Esophagus mucosa (tissue), 1 donor: ENCODE results near the gene PCID2. TPM values are rescaled to one million over a fixed set of nuclear protein-coding genes. Genes with fewer than 3 reads are reported as not detected.

Experiments
- ATAC-seq: fragments of 200-7000 bp; cut with Tn5 transposase; one replicate; pipeline ENCODE4 v1.9.1; 2020
- total RNA-seq: library from RNA; stranded (reverse); gene quantifications from one replicate; pipeline ENCODE4 v1.2.4, GENCODE V29; 2023
- donor health status: DM: yes; HTN: yes; CAD: no.

Gene PCID2
- total RNA-seq, 1 donor from 2014 or later = 23.1 TPM

DNA sequence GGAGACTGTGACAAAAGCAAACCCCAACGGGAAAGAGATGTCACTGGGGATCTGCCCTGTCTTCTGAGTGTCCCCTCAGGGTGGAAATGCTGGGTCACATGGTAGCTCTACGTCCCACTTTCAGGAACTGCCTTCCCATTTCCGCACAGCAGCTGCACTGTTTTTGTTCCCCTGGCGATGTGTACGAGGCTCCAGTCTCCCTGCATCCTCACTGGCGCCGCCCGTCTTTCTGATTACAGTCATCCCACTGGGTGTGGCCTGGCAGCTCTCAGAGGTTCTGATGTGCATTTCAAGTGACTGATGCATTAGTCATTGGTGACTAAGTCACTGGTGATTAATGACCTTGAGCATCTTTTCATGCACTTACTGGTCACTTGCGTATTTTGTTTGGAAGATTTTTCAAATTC, 21.2 kb downstream of the PCID2 start:
- peak; percentile 100 for ATAC-seq

DNA sequence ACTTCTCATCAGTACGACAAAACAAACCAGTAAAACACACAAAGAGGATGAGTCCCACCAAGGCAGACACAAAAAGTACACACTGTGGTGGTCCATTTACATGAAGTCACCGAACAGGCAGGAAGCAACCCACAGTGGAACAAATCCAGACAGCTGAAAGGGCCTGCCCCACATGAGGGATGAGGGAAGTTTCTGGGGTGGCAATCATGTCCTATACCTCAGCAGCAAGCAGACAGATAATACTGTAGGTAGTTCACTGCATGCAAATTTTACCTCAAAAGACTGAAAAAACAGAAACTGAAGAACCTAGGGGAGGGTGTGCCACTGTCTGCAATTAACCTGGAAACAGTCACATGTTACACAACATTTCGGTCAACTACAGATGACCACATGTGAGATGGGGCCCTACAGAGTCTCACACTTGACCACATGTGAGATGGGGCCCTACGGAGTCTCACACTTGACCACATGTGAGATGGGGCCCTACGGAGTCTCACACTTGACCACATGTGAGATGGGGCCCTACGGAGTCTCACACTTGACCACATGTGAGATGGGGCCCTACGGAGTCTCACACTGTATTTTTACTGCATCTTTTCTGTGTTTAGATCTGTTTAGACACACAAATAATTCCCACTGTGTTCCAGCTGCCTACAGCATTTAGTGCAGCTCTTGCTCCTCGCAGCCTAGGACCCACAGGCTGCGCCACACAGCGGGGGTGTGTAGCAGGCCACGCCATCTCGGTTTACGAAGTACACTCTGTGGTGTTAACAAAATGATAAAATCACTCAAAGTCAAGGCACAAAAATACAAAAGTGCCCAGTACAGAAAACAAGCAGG, 22.2 kb downstream of the PCID2 start:
- no peak for ATAC-seq

DNA sequence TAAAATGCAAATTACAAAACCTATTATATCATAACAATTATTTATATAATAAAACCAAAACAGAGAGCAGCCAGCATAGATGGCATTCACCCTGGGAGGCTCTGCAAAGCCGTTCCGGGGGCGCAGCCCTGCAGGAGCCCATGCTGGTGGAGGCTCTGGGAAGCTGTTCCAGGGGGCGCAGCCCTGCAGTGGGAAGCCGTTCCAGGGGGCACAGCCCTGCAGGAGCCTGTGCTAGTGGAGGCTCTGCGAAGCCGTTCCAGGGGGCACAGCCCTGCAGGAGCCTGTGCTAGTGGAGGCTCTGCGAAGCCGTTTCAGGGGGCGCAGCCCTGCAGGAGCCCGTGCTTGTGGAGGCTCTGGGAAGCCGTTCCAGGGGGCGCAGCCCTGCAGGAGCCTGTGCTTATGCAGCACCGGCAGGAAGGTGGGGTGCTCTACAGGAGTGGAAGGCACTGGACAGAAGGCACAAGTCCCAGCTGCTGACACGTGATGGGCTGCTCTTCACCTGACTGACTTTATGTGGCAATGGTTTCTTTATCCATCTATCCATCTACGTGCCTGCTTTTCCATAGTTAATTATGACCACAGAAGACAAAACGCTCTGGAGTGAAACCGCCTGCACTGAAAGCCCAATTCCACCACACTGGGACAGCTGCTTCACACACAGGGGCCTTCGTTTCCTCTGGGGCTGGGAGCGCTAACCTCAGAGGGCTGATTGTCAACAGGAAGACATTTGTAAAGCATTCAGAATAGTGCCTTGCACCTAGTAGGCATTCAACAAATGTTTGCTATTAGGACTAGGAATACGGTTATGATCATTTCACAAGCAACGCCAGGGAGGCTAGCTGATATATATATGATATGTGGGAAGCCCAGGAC, 23.7 kb downstream of the PCID2 start:
- no peak for ATAC-seq

- no peak for ATAC-seq
Observed at GRCh38 chr13:113183450-113184129, 24.9 kb downstream of the PCID2 start.

GRCh38 chr13:113182046-113182445, 26.4 kb downstream of the PCID2 start:
- no peak for ATAC-seq

GRCh38 chr13:113179374-113180230, 28.9 kb downstream of the PCID2 start:
- ATAC-seq = no peak

GRCh38 chr13:113178896-113179167, 29.6 kb downstream of the PCID2 start:
- ATAC-seq = no peak

DNA sequence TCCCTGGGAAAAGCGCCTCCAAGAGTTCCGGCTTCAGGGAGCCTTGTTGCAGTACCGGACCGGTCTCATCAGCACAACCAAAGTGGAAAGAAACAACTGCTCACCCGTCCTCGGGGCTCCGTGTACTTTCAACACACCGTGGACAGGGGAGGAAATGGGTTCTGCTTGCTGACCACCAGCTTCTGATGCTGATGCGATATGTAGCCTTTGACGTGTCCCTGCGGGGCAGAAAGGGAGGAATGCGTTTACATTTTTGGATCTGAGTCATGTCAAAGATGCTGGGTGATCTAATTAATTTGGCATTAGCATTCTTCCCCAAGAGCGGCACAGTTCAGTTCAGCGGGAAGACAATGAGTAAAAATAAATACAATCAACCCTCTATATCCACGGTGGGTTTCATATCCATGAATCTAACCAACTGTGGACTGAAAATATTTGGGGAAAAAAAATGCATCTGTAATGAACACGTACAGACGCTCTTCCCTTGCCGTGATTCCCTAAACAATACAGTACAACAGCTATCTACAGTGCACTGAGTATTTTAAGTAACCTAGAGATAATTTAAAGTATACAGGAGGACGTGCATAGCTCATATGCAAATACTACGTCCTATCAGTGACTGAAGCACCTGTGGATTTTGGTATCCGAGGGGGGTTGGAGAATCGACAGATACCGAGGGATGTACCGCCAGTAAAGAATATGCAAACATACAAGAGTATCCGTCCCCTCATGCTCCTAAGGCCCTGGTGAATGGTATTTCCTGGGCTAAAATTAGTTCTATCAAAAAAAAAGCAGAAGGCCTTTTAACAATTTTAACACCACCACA, 30.2 kb downstream of the PCID2 start:
- ATAC-seq = no peak

DNA sequence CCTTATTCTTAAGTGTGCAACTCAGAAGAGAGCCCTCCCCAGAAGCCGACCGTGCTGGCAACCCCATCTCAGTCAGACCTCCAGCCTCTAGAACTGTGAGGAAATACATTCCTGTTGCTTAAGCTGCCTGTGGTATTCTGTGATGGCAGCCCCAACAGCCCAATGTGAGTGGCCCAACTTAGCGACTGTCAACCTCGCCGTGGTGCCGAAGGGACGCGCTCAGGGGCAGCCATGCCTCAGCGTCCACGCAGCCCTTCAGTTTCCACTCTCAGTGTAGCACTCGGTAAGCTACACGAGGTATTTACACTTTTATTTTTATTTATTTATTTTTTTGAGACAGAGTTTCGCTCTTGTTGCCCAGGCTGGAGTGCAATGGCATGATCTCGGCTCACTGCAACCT, 31.6 kb downstream of the PCID2 start:
- ATAC-seq = no peak

DNA sequence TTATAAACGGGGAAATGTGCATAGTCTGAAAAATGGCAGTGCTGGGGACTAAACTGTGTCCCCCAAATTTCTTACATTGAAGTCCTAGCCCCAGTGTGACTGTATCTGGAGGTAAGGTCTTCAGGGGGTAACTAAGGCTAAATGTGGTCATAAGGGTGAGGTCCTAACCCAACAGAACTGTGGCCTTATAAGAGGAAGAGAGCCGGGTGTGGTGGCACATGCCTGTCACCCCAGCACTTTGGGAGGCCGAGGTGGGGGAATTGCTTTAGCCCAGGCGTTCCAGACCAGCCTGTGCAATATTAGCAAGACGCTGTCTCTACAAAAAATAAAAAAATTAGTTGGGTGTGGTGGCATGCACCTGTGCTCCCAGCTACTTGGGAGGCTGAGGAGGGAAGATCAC, 32.2 kb downstream of the PCID2 start:
- ATAC-seq = peak; percentile 79

GRCh38 chr13:113172419-113172926, 36.0 kb downstream of the PCID2 start:
- ATAC-seq = no peak

DNA sequence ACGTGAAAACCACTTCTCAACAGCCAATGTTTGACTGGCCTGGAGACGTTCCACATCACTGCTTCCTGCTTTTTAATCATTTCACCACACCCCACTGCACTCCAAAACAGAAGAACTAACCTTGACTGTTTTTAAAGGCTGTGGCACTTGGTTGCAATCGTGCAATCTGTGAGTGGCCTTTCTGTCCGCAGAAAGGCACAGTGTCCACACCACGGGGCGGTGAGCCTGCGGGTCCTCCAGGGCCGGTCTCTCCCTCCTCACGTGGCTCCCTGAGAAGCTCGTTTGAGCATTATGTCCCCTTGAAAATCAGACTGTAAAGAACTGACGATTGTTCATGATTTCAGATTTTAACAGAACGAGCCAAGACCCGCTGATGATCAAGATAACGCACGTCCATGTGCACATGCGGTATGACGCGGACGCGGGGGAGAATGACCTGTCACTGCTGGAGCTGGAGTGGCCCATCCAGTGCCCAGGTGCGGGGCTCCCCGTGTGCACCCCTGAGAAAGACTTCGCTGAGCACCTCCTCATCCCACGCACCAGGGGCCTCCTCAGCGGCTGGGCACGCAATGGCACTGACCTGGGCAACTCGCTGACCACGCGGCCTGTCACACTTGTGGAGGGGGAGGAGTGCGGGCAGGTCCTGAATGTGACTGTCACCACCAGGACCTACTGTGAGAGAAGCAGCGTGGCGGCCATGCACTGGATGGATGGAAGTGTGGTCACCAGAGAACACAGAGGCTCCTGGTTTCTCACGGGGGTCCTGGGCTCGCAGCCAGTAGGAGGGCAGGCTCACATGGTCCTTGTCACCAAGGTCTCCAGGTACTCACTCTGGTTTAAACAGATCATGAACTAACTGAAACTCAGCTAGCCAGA, 37.0 kb downstream of the PCID2 start:
- ATAC-seq = no peak

DNA sequence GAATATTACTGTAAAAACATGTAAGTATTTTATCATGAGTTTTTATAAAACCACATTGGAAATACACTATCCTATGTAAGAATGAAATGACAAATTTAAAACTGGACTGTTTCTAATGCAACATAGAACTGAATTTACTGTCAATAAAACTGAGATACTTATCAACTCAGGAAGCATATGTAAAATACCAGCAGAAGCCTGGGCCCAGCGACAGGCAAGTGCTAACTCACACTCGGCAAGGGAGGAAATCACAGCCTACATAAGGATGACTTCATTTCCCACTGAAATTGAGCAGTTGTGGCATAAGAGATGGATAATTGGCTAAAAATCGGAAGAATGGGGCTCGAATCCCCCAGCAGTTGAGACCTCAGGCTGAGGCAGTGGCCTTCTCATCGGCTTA, 38.0 kb downstream of the PCID2 start:
- no peak for ATAC-seq

- ATAC-seq = no peak
Observed at GRCh38 chr13:113169277-113170272, 38.9 kb downstream of the PCID2 start.

GRCh38 chr13:113168211-113168610, 40.3 kb downstream of the PCID2 start:
- ATAC-seq = no peak

DNA sequence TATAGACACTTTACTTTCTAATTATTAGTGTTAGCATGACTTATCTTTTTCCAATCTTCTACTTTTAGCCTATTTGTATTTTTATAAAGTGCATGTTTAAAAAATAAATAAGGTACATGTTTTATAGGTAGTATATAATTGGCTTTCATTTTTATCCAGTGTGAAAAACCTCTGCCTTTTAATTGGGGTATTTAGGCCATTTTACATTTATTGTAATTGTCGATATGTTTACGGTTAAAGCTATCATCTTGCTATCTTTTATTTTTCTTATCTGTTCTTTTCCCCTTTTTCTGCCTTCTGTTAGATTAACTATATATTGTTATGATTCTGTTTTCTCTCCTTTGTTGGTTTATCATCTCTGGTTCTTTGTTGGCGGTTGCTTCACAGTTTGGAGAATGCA, 40.9 kb downstream of the PCID2 start:
- no peak for ATAC-seq

DNA sequence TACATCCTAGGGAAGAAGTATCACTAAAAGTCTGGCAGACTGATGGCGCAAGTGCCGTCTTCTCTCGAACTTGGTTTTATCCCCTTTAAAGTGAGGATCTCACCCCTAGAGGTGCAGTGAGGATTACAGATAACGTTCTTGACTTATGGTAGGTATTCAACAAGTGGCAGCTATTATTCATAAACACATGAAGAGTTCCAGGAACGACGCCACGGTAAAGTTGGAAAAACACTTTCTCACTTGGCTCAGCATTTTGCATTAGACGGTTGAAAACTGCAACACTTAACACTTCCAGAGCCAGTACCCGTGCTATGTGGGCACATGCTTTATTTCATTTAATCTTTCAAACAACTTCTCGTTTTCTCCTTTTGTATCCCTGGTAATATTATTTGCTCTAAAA, 41.3 kb downstream of the PCID2 start:
- no peak for ATAC-seq

DNA sequence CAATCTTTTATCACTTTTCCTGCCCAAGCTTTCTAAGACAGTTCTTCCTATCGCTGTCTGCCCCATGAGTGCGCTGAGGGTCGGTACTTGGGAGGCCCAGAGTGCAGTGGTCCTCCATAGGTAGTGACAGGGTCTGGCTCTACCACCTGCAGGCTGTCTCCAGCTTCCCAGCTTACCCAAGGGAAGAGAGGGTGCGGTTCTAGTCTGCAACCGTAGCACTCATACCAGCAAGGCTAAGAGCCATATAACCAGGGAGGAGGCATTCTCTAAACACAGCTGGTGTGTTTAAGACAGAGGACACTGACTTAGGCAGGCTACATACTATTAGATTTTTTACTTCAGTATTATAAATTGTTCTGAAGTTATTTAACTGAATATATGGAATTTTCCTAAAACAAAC, 41.8 kb downstream of the PCID2 start:
- no peak for ATAC-seq

- no peak for ATAC-seq
Observed at GRCh38 chr13:113166266-113166665, 42.2 kb downstream of the PCID2 start.
